Measurements from ENCODE around the gene CSF2. TPM values are rescaled to one million over a fixed set of nuclear protein-coding genes. Genes with fewer than 3 reads are reported as not detected.

Gene CSF2
- not detected for polyA plus RNA-seq (2013, experiment 1 of 2)
- polyA plus RNA-seq (2013, experiment 2 of 2) = not detected

DNA sequence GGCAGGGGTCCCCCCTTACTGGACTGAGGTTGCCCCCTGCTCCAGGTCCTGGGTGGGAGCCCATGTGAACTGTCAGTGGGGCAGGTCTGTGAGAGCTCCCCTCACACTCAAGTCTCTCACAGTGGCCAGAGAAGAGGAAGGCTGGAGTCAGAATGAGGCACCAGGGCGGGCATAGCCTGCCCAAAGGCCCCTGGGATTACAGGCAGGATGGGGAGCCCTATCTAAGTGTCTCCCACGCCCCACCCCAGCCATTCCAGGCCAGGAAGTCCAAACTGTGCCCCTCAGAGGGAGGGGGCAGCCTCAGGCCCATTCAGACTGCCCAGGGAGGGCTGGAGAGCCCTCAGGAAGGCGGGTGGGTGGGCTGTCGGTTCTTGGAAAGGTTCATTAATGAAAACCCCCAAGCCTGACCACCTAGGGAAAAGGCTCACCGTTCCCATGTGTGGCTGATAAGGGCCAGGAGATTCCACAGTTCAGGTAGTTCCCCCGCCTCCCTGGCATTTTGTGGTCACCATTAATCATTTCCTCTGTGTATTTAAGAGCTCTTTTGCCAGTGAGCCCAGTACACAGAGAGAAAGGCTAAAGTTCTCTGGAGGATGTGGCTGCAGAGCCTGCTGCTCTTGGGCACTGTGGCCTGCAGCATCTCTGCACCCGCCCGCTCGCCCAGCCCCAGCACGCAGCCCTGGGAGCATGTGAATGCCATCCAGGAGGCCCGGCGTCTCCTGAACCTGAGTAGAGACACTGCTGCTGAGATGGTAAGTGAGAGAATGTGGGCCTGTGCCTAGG is at the start of gene CSF2:
CSF2 (plus strand) TSS at position 559 of the 783 bp plus-strand sequence; CDS start at position 594, 35 bp downstream.
- H3K79me1 ChIP-seq (replicated peaks; ENCODE audit: low read length, poor library complexity, severe bottlenecking) = no peaks in the 10 kb centered on the region
- H3K18ac ChIP-seq (ENCODE audit: low read depth in 1 of 2, low read length in 2 of 2) = peak within 1 kb of the TSS; percentile 5 to 42
- H3K27ac ChIP-seq (ENCODE audit: low read length, poor library complexity, severe bottlenecking) = no peak within 1 kb of the TSS
- peak within 1 kb of the TSS; percentile 54 for H2BK120ac ChIP-seq (ENCODE audit: low read depth, low read length)
- H3K14ac ChIP-seq (ENCODE audit: low read length in 2 of 2) = no peak within 1 kb of the TSS
- peak; percentile 6 for DNase-seq
- no peak within 1 kb of the TSS for H3K4me2 ChIP-seq (ENCODE audit: low read length, poor library complexity, severe bottlenecking)
- H3K4me3 ChIP-seq (ENCODE audit: insufficient read depth in 1 of 2, low read depth in 1 of 2, low read length in 2 of 2) = no peak within 1 kb of the TSS
- H3K9me3 ChIP-seq (ENCODE audit: control insufficient read depth, low read length) = no peaks in the 10 kb centered on the region
- H4K91ac ChIP-seq (ENCODE audit: low read length) = peak within 1 kb of the TSS; percentile 62
- no peak within 1 kb of the TSS for H2AK5ac ChIP-seq (ENCODE audit: low read length, severe bottlenecking)
- no peak within 1 kb of the TSS for H2BK12ac ChIP-seq (ENCODE audit: low read length in 2 of 2)
- H2AFZ ChIP-seq (ENCODE audit: low read depth, low read length) = no peak within 1 kb of the TSS
- H3K23ac ChIP-seq (ENCODE audit: low read length in 2 of 2) = peak within 1 kb of the TSS in 1 of 2 experiments; percentile 12
- no peaks in the 10 kb centered on the region for H3K27me3 ChIP-seq (ENCODE audit: control insufficient read depth in 1 of 2, insufficient read depth in 1 of 2, low read length in 2 of 2)
- H2BK5ac ChIP-seq (ENCODE audit: low read depth, low read length, poor library complexity, severe bottlenecking) = no peak within 1 kb of the TSS
- no peak within 1 kb of the TSS for H3K9ac ChIP-seq (ENCODE audit: low read length)
- no peaks in the 10 kb centered on the region for H3K36me3 ChIP-seq (ENCODE audit: control insufficient read depth in 1 of 2, insufficient read depth in 2 of 2, low read depth in 1 of 2, low read length in 2 of 2)
- peak within 1 kb of the TSS; percentile 48 for H2BK15ac ChIP-seq (ENCODE audit: low read depth, poor library complexity, severe bottlenecking)
- peaks cover 19% of the 10 kb centered on the region for H3K4me1 ChIP-seq (ENCODE audit: control insufficient read depth, insufficient read depth, low read depth, low read length)
- WGBS = 69% methylated on average over 11 of the region's 12 CpGs
- H3K4ac ChIP-seq (ENCODE audit: low read depth in 1 of 2, low read length in 2 of 2) = no peak within 1 kb of the TSS
- H4K8ac ChIP-seq (ENCODE audit: low read length) = no peak within 1 kb of the TSS

DNA sequence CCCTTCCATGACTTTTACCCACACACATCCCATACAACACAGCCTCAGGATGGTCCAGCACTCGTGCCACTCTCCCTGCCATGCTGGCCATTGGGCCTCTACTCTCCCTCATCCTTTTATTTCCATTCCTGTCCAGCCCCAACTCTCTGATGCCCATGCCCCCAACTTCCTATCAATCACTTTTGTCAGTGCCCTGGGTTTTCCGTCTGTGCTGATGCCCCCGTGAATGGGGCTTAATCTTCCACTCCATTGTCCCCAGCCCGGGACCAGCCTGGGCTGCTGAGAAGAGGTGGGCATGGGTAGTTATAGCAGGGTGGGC is 49.5 kb upstream of the CSF2 start:
- H2BK15ac ChIP-seq (ENCODE audit: low read depth, poor library complexity, severe bottlenecking) = no peak overlapping the region
- peaks cover 32 to 47% of the 10 kb centered on the region in 2 experiments for H3K27me3 ChIP-seq (ENCODE audit: control insufficient read depth in 1 of 2, insufficient read depth in 1 of 2, low read length in 2 of 2)
- WGBS = 74% methylated on average over 4 of the region's 4 CpGs
- H3K23ac ChIP-seq (ENCODE audit: low read length in 2 of 2) = no peak overlapping the region
- H2BK12ac ChIP-seq (ENCODE audit: low read length in 2 of 2) = no peak overlapping the region
- H3K14ac ChIP-seq (ENCODE audit: low read length in 2 of 2) = no peak overlapping the region
- H4K91ac ChIP-seq (ENCODE audit: low read length) = no peak overlapping the region
- no peak overlapping the region for H2BK120ac ChIP-seq (ENCODE audit: low read depth, low read length)
- no peak overlapping the region for H2AK5ac ChIP-seq (ENCODE audit: low read length, severe bottlenecking)
- H3K9me3 ChIP-seq (ENCODE audit: control insufficient read depth, low read length) = no peaks in the 10 kb centered on the region
- H3K9ac ChIP-seq (ENCODE audit: low read length) = no peak overlapping the region
- DNase-seq = no peak
- no peak overlapping the region for H3K4me3 ChIP-seq (ENCODE audit: insufficient read depth in 1 of 2, low read depth in 1 of 2, low read length in 2 of 2)
- H3K18ac ChIP-seq (ENCODE audit: low read depth in 1 of 2, low read length in 2 of 2) = no peak overlapping the region
- H3K27ac ChIP-seq (ENCODE audit: low read length, poor library complexity, severe bottlenecking) = no peak overlapping the region
- H3K36me3 ChIP-seq (ENCODE audit: control insufficient read depth in 1 of 2, insufficient read depth in 2 of 2, low read depth in 1 of 2, low read length in 2 of 2) = no peaks in the 10 kb centered on the region
- no peaks in the 10 kb centered on the region for H3K79me1 ChIP-seq (replicated peaks; ENCODE audit: low read length, poor library complexity, severe bottlenecking)
- H3K4me2 ChIP-seq (ENCODE audit: low read length, poor library complexity, severe bottlenecking) = no peak overlapping the region
- H2AFZ ChIP-seq (ENCODE audit: low read depth, low read length) = no peak overlapping the region
- H3K4ac ChIP-seq (ENCODE audit: low read depth in 1 of 2, low read length in 2 of 2) = no peak overlapping the region
- H4K8ac ChIP-seq (ENCODE audit: low read length) = no peak overlapping the region
- no peak overlapping the region for H2BK5ac ChIP-seq (ENCODE audit: low read depth, low read length, poor library complexity, severe bottlenecking)
- no peaks in the 10 kb centered on the region for H3K4me1 ChIP-seq (ENCODE audit: control insufficient read depth, insufficient read depth, low read depth, low read length)

- Histone ChIP-seq H3K27ac (ENCODE audit: low read length, poor library complexity, severe bottlenecking) (no peak overlapping the region), H3K9me3 (ENCODE audit: control insufficient read depth, low read length) (no peaks in the 10 kb centered on the region), H3K4me3 (ENCODE audit: insufficient read depth in 1 of 2, low read depth in 1 of 2, low read length in 2 of 2) (no peak overlapping the region), H2BK120ac (ENCODE audit: low read depth, low read length) (no peak overlapping the region), H3K9ac (ENCODE audit: low read length) (no peak overlapping the region), H2AFZ (ENCODE audit: low read depth, low read length) (no peak overlapping the region), H2AK5ac (ENCODE audit: low read length, severe bottlenecking) (no peak overlapping the region), H3K4me2 (ENCODE audit: low read length, poor library complexity, severe bottlenecking) (no peak overlapping the region), H4K91ac (ENCODE audit: low read length) (no peak overlapping the region), H3K18ac (ENCODE audit: low read depth in 1 of 2, low read length in 2 of 2) (no peak overlapping the region), H3K36me3 (ENCODE audit: control insufficient read depth in 1 of 2, insufficient read depth in 2 of 2, low read depth in 1 of 2, low read length in 2 of 2) (no peaks in the 10 kb centered on the region), H3K4me1 (ENCODE audit: control insufficient read depth, insufficient read depth, low read depth, low read length) (no peaks in the 10 kb centered on the region), H3K79me1 (replicated peaks; ENCODE audit: low read length, poor library complexity, severe bottlenecking) (no peaks in the 10 kb centered on the region), H2BK5ac (ENCODE audit: low read depth, low read length, poor library complexity, severe bottlenecking) (no peak overlapping the region), H3K27me3 (ENCODE audit: control insufficient read depth in 1 of 2, insufficient read depth in 1 of 2, low read length in 2 of 2) (peaks cover 26 to 44% of the 10 kb centered on the region in 2 experiments), H2BK12ac (ENCODE audit: low read length in 2 of 2) (no peak overlapping the region), H3K23ac (ENCODE audit: low read length in 2 of 2) (no peak overlapping the region), H4K8ac (ENCODE audit: low read length) (no peak overlapping the region), H3K4ac (ENCODE audit: low read depth in 1 of 2, low read length in 2 of 2) (no peak overlapping the region), H3K14ac (ENCODE audit: low read length in 2 of 2) (no peak overlapping the region), H2BK15ac (ENCODE audit: low read depth, poor library complexity, severe bottlenecking) (no peak overlapping the region)
- 86% methylated on average over 8 of the region's 8 CpGs for WGBS
- DNase-seq = no peak
Observed at GRCh38 chr5:132024789-132025402, 48.7 kb upstream of the CSF2 start.

DNA sequence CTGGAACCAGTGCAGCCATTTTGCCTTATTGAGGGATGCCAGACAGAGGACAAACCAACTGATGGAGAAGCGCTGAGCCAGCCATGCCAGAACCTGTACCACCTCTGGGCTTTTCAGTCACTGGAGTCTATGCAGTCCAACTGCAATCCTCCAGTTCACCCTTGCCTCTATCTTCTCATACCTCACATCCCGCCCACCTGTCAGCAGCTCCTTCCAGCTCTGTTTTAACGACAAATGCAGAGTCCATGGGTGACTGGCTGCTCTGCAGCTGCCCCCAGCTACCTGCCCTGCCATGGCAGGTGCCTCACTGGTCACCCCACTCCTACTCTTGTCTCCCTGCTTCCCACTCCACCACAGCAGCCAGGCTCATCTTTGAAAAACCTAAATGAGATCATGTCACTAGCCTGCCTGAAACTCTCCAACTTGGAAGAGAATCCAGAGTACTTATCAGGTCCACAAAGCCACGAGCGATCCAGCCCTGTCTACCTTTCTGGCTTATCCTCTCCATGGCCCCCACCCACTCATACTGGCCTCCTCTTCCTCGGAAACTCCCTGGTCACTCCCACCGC is 48.1 kb upstream of the CSF2 start:
- Histone ChIP-seq H4K8ac (ENCODE audit: low read length) (no peak overlapping the region), H3K9ac (ENCODE audit: low read length) (no peak overlapping the region), H3K27ac (ENCODE audit: low read length, poor library complexity, severe bottlenecking) (no peak overlapping the region), H3K9me3 (ENCODE audit: control insufficient read depth, low read length) (no peaks in the 10 kb centered on the region), H3K18ac (ENCODE audit: low read depth in 1 of 2, low read length in 2 of 2) (no peak overlapping the region), H3K79me1 (replicated peaks; ENCODE audit: low read length, poor library complexity, severe bottlenecking) (no peaks in the 10 kb centered on the region), H2BK12ac (ENCODE audit: low read length in 2 of 2) (no peak overlapping the region), H2AFZ (ENCODE audit: low read depth, low read length) (no peak overlapping the region), H4K91ac (ENCODE audit: low read length) (no peak overlapping the region), H2BK120ac (ENCODE audit: low read depth, low read length) (no peak overlapping the region), H3K4me2 (ENCODE audit: low read length, poor library complexity, severe bottlenecking) (no peak overlapping the region), H2BK5ac (ENCODE audit: low read depth, low read length, poor library complexity, severe bottlenecking) (no peak overlapping the region), H3K23ac (ENCODE audit: low read length in 2 of 2) (no peak overlapping the region), H3K4me3 (ENCODE audit: insufficient read depth in 1 of 2, low read depth in 1 of 2, low read length in 2 of 2) (no peak overlapping the region), H3K4me1 (ENCODE audit: control insufficient read depth, insufficient read depth, low read depth, low read length) (no peaks in the 10 kb centered on the region), H3K27me3 (ENCODE audit: control insufficient read depth in 1 of 2, insufficient read depth in 1 of 2, low read length in 2 of 2) (peaks cover 26 to 43% of the 10 kb centered on the region in 2 experiments), H3K14ac (ENCODE audit: low read length in 2 of 2) (no peak overlapping the region), H2AK5ac (ENCODE audit: low read length, severe bottlenecking) (no peak overlapping the region), H2BK15ac (ENCODE audit: low read depth, poor library complexity, severe bottlenecking) (no peak overlapping the region), H3K36me3 (ENCODE audit: control insufficient read depth in 1 of 2, insufficient read depth in 2 of 2, low read depth in 1 of 2, low read length in 2 of 2) (no peaks in the 10 kb centered on the region), H3K4ac (ENCODE audit: low read depth in 1 of 2, low read length in 2 of 2) (no peak overlapping the region)
- DNase-seq = no peak
- 80% methylated on average over 7 of the region's 7 CpGs for WGBS
